Lung (tissue), 12 donors: ENCODE results near the gene KCNQ2. TPM values are rescaled to one million over a fixed set of nuclear protein-coding genes. Genes with fewer than 3 reads are reported as not detected.

Experiments
- ATAC-seq: fragments of 200-7000 bp; cut with Tn5 transposase; one replicate; pipeline ENCODE4 v1.9.1; 2020; ENCODE audit warnings: moderate number of reproducible peaks; ENCODE audit not compliant: insufficient read depth, low FRiP score
- DNase-seq, 3 donors: peaks; one replicate each; pipeline ENCODE4 v3.0.0-alpha.2; 2013 to 2017
- H3K27ac ChIP-seq, 2 donors: one replicate each; pipeline ENCODE4 v1.5.1; 2013; ENCODE audit warnings: mild to moderate bottlenecking in 2 of 2, moderate library complexity in 2 of 2, control low read depth in 1 of 2, inconsistent platforms in 1 of 2, low read depth in 1 of 2, low read length in 1 of 2
- H3K27me3 ChIP-seq, 3 donors: one replicate each; pipeline ENCODE4 v1.5.1; 2013; ENCODE audit warnings: low read length in 2 of 3; ENCODE audit not compliant: control insufficient read depth in 3 of 3, insufficient read depth in 3 of 3
- H3K36me3 ChIP-seq, 4 donors: one replicate each; pipeline ENCODE4 v1.5.1; 2013; ENCODE audit warnings: low read length in 4 of 4, mild to moderate bottlenecking in 1 of 4, moderate library complexity in 1 of 4; ENCODE audit not compliant: control insufficient read depth in 4 of 4, insufficient read depth in 4 of 4
- H3K4me1 ChIP-seq, 5 donors: one replicate each; pipeline ENCODE4 v1.5.1; 2013; ENCODE audit warnings: low read length in 5 of 5, mild to moderate bottlenecking in 2 of 5, moderate library complexity in 1 of 5; ENCODE audit not compliant: control insufficient read depth in 5 of 5, insufficient read depth in 5 of 5
- H3K4me3 ChIP-seq: one replicate; pipeline ENCODE4 v1.5.1; 2013; ENCODE audit warnings: mild to moderate bottlenecking, control low read depth, moderate library complexity
- H3K9ac ChIP-seq, 2 donors: one replicate each; pipeline ENCODE4 v1.5.1; 2013; ENCODE audit warnings: low read length in 2 of 2, control low read depth in 1 of 2; ENCODE audit not compliant: insufficient read depth in 1 of 2
- H3K9me3 ChIP-seq, 4 donors: one replicate each; pipeline ENCODE4 v1.5.1; 2013; ENCODE audit warnings: low read length in 3 of 4, mild to moderate bottlenecking in 1 of 4, moderate library complexity in 1 of 4; ENCODE audit not compliant: control insufficient read depth in 4 of 4, insufficient read depth in 3 of 4
- CTCF ChIP-seq: IDR thresholded peaks from 2 replicates; pipeline ENCODE4 v1.5.1; 2012; ENCODE audit warnings: mild to moderate bottlenecking; ENCODE audit errors: control extremely low read depth, extremely low read depth
- WGBS, 2 donors: extraction: QIAGEN DNeasy Blood & Tissue Kit; methylation state at CpG; one replicate each; pipeline ENCODE4 v1.1.7; 2013; 5-methylcytosine and 5-hydroxymethylcytosine counted together
- polyA plus RNA-seq, 2 donors: library from polyadenylated mRNA; stranded (reverse); fragments of 200-250 nt; gene quantifications; one replicate each; pipeline ENCODE4 v1.2.1, GENCODE V29; 2013
- total RNA-seq, 2 donors: library from RNA; depleted of rRNA in 1 of 2; stranded (reverse); fragments of >200 nt in 1 of 2; gene quantifications; one replicate each; pipeline ENCODE4 v1.2.1, GENCODE V29; 2014 to 2021
- donor health status: control.
- donor health status: control.
- donor health status: Bipolar disorder and iron deficiency.
- donor health status: healthy.
- donor health status: DM: yes; HTN: yes; CAD: no.

Gene KCNQ2
- total and polyA plus RNA-seq, 4 donors = 0.18 to 6.8 (median 0.28) TPM; not detected in 1

GRCh38 chr20:63368151-63368550 lies 104.3 kb downstream of the KCNQ2 start:
- no peak overlapping the region for H3K9ac ChIP-seq
- H3K4me3 ChIP-seq = no peak overlapping the region
- DNase-seq (no peak), ATAC-seq (no peak)
- H3K27ac ChIP-seq = no peak overlapping the region
- H3K4me1 ChIP-seq = peaks cover 0 to 15% (median 2%) of the 10 kb centered on the region in 5 donors
- H3K27me3 ChIP-seq = peaks cover 0 to 15% (median 11%) of the 10 kb centered on the region in 3 donors
- WGBS, 2 donors = 80 to 87% methylated on average over 8 of the region's 8 CpGs
- TF ChIP-seq CTCF = no peak
- H3K9me3 ChIP-seq = peaks cover 0 to 4% (median 0%) of the 10 kb centered on the region in 4 donors
- no peaks in the 10 kb centered on the region for H3K36me3 ChIP-seq

GRCh38 chr20:63367446-63368055 lies 104.9 kb downstream of the KCNQ2 start:
- TF ChIP-seq CTCF = no peak
- no peak overlapping the region for H3K27ac ChIP-seq
- no peak overlapping the region for H3K9ac ChIP-seq
- peaks cover 0 to 21% (median 17%) of the 10 kb centered on the region in 3 donors for H3K27me3 ChIP-seq
- ATAC-seq = no peak
- DNase-seq = no peak
- peaks cover 0 to 4% (median 0%) of the 10 kb centered on the region in 4 donors for H3K9me3 ChIP-seq
- H3K4me3 ChIP-seq = no peak overlapping the region
- WGBS, 2 donors = 60 to 74% methylated on average over 24 of the region's 24 CpGs
- no peaks in the 10 kb centered on the region for H3K36me3 ChIP-seq
- peaks cover 0 to 13% (median 0%) of the 10 kb centered on the region in 5 donors for H3K4me1 ChIP-seq

- H3K4me3 ChIP-seq = no peak overlapping the region
- H3K27ac ChIP-seq = no peak overlapping the region
- no peaks in the 10 kb centered on the region for H3K36me3 ChIP-seq
- peak in 2 of 3 donors; percentile 20 to 51 for DNase-seq
- H3K9me3 ChIP-seq = peaks cover 0 to 4% (median 0%) of the 10 kb centered on the region in 4 donors
- H3K27me3 ChIP-seq = peaks cover 0 to 27% (median 20%) of the 10 kb centered on the region in 3 donors
- TF ChIP-seq CTCF = no peak
- no peak overlapping the region for H3K9ac ChIP-seq
- no peak for ATAC-seq
- H3K4me1 ChIP-seq = peaks cover 0 to 13% (median 0%) of the 10 kb centered on the region in 5 donors
- whole genome bisulfite sequencing, 2 donors = 69 to 83% methylated on average over 30 of the region's 30 CpGs
Observed at GRCh38 chr20:63366390-63367365, 105.8 kb downstream of the KCNQ2 start.
